GM18502 (cell line): ENCODE measurements around the gene THAP10.

ENCODE experiments used
- ATAC-seq: cut with Tn5 transposase; IDR thresholded peaks from one replicate; pipeline ENCODE4 v1.9.1; 2021; ENCODE audit warnings: mild to moderate bottlenecking; ENCODE audit not compliant: unreplicated experiment, poor library complexity

THAP10 gene

DNA sequence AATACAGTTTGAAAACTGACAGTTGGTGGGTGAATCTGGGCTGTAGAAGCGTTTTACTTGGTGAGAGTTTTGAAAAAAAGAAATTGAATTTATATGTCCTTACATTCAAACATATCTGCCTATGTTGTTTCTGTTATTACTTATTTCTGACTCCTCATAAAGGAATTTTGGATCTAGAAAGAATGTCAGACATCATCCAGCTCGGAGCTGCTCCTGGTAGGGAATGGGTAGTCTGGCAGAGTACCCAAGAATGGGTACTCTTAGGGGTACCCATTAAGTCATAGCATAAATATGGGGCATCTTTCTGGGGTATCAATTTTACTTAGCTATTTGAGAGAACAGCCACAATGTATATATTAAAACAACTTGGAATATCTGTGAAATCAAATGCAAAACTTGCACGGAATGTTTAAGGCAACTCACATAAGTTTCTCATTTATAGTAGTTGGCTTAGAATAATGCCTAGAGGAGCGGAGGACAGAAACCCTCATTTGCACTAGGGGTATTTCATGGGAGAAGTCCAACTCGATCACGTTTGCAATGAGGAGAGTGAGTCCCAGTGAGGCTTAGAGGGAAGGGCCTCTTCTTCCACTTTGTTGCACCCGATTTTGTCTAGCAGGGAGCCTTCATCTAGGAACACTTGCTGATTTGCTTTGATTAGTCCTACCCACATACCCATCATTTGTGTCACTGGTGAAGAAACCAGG, 35.9 kb downstream of the THAP10 start:
- no peak for ATAC-seq

DNA sequence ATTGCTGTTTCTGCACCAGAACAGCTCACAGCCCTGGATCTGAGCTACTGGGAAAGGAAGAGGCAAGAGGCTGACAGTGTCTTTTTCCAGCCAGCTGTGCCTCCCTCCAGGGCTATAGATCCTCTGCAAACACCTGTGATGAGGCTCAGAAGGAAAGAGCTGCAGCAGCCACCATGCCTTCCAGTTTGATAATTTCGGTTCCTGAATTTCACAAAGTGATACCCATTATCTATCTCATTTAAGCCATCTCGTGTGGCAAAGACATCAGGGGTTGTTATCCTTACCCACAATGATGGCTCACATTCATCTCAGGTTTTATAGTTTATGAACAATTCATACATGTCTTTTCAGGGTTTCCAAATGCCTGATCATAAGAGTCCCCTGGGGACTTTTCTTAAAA, 36.5 kb downstream of the THAP10 start:
- ATAC-seq: no peak

- ATAC-seq: no peak
Observed at GRCh38 chr15:70854666-70854976, 37.6 kb downstream of the THAP10 start.

DNA sequence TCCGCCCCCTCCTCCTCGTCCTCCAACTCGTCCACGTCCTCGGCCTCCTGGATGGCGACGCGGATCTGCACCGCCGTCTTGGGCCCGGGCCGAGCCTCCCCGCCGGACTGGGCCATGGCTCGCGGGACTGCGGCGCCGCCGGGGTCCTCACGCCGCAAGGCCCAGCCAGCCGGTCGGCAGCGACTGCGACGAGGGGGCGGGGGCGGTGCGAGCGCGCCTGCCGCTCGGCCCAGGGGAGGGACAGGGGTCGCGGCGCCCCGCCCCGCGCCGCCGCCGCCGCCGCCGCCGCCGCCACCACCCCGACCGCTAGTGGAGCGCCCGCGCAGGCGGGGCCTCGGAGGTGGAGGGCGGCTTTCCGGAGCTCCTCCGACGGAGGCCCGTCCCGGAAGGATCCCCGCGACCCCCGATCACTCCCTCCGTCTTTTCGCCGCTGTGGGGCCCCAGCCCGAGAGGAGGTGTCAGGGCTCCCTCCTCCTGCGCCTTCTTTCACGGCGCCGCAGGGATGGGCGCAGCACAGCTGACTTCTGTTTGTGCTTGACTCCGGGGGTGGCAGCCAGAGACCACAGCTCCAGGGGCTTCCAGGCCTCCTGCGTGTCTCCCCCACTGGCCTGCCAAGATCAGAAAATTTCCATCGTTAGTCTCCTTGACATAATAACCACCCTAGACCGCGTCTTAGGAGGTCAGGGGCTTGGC, 38.1 kb downstream of the THAP10 start, which contains the start of gene LARP6:
Gene LARP6, minus strand, starts transcription at position 185 of the 693 bp plus-strand sequence. Its CDS starts 69 bp downstream, at position 116.
- ATAC-seq: no peak

GRCh38 chr15:70853318-70853972, 38.8 kb downstream of the THAP10 start:
- ATAC-seq: no peak

- ATAC-seq: no peak
Observed at GRCh38 chr15:70852501-70853317, 39.5 kb downstream of the THAP10 start.

- no peak for ATAC-seq
Observed at GRCh38 chr15:70851889-70852288, 40.3 kb downstream of the THAP10 start.

GRCh38 chr15:70845602-70846360, 46.5 kb downstream of the THAP10 start:
- ATAC-seq: no peak

- no peak for ATAC-seq
Observed at GRCh38 chr15:70837476-70837875, 54.8 kb downstream of the THAP10 start.

DNA sequence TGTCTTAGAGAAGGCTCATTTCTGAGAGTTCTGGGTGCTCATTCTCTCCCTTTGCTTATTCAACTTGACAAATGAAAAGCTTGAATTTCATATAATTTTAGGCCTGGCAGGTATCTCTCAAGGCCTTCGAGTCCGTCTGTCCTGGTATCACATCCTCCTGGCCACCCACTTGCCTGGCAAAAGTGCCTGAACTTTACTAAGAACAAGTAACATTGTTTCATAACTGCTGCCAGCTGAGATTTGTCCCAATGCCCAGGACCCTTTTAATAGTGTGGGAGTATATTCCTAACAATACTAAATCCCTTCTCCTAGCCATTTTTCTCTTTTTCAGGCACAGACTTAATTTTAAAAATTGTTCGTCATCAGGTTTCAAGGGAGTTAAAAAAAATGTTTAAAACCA, 56.4 kb downstream of the THAP10 start:
- ATAC-seq: no peak

DNA sequence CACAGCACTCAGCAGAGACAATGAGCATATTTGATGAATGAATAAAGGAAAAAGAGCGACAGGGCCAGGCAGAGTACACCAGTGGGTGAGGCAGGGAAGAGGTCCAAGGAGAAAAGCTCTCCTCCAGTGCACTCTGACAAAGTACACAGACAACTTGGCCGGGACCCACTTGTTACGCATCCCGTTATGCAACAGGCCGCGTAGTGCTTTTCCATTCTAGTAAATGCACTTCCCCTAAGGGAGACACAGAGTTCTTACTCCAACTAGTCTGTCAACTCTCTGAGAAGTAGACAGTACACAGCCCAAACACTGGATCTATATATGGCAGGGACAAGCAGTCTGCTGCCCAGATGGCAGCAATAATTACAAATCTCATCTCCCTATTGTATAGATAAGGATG, 56.8 kb downstream of the THAP10 start:
- ATAC-seq: no peak

- no peak for ATAC-seq
Observed at GRCh38 chr15:70834999-70835398, 57.2 kb downstream of the THAP10 start.

- no peak for ATAC-seq
Observed at GRCh38 chr15:70833861-70834765, 58.1 kb downstream of the THAP10 start.

DNA sequence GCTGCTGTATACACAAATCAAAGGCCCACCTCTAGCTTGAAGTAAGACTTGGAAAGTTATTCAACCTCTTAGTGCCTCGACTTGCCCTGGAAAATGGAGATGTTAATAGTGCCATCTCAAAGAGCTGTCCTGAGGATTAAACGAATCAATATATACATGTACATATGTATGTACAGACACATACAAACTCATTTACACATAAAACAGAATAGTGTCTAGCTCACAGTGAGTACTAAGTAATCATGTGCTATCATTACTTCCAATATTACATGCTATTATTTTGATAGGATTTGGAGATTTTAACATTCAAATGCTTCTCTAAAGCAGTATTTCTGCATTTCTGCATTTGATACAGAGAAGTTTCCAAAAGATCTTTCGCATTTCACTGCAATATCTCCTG, 58.8 kb downstream of the THAP10 start:
- ATAC-seq: no peak

DNA sequence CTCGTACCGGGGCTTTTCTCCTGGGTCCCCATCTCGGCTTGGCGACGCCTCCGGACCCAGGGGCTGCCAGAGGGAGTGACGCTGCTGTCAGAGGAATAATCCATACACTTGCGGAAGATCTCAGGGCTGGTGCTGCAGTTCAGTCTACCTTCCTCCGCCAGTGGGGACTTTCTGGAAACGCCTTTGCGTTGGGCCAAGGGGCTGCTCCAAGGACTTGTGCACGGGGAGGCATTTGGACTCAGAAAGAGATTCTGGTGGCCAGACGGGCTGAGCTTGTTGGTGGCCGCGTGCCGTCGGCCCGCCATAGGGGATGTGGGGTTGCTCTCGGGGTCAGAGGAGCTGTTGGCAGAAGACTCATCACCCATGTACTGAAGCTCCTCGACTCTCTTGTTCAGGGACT, 60.1 kb downstream of the THAP10 start:
- no peak for ATAC-seq
